H1 (cell line): ENCODE results near the gene SLC24A3.

Experiments
- CHD1 ChIP-seq: IDR thresholded peaks from 2 replicates; pipeline ENCODE4 v1.6.1; 2012; ENCODE audit warnings: low read depth, low read length, improper control_type of control experiment
- CHD2 ChIP-seq: IDR thresholded peaks from 2 replicates; pipeline ENCODE4 v1.6.1; 2012; ENCODE audit warnings: low read length, improper control_type of control experiment
- EP300 ChIP-seq, 2 experiments: IDR thresholded peaks; 1 replicate in 1 of 2; 2 replicates in 1 of 2; pipeline ENCODE4 v1.6.1; 2011 to 2012; ENCODE audit warnings: low read depth in 2 of 2, low read length in 2 of 2, mild to moderate bottlenecking in 2 of 2, borderline replicate concordance in 1 of 2, inconsistent platforms in 1 of 2, moderate library complexity in 1 of 2
- EZH2 ChIP-seq: fragments of 200-600 bp; sonication (generic); IDR thresholded peaks from 2 replicates; pipeline ENCODE4 v1.7.1; 2012; ENCODE audit warnings: low read depth, mild to moderate bottlenecking, moderate library complexity, low read length, inconsistent platforms; ENCODE audit not compliant: severe bottlenecking
- MAX ChIP-seq: IDR thresholded peaks from 2 replicates; pipeline ENCODE4 v1.6.1; 2012; ENCODE audit warnings: inconsistent platforms
- POLR2A ChIP-seq, 2 experiments: IDR thresholded peaks; 1 replicate in 1 of 2; 2 replicates in 1 of 2; pipeline ENCODE4 v1.6.1; 2011; ENCODE audit warnings: low read depth in 2 of 2, low read length in 2 of 2, mild to moderate bottlenecking in 2 of 2; ENCODE audit errors: control extremely low read depth in 1 of 2
- RAD21 ChIP-seq, 2 experiments: IDR thresholded peaks in 1 of 2; conservative IDR thresholded peaks in 1 of 2; 2 replicates each; pipeline ENCODE4 v1.6.1; 2011; ENCODE audit warnings: low read depth in 2 of 2, low read length in 2 of 2, improper control_type of control experiment in 1 of 2, inconsistent platforms in 1 of 2, mild to moderate bottlenecking in 1 of 2, moderate library complexity in 1 of 2
- RFX5 ChIP-seq: IDR thresholded peaks from 2 replicates; pipeline ENCODE4 v1.6.1; 2011; ENCODE audit warnings: low read depth, low read length, improper control_type of control experiment, borderline replicate concordance
- RXRA ChIP-seq: IDR thresholded peaks from 2 replicates; pipeline ENCODE4 v1.6.1; 2011; ENCODE audit warnings: low read depth, mild to moderate bottlenecking, low read length, moderate library complexity; ENCODE audit not compliant: insufficient read depth
- SIN3A ChIP-seq, 2 experiments: IDR thresholded peaks in 1 of 2; conservative IDR thresholded peaks in 1 of 2; 2 replicates each; pipeline ENCODE4 v1.6.1; 2011 to 2012; ENCODE audit warnings: low read length in 2 of 2, improper control_type of control experiment in 1 of 2, low read depth in 1 of 2, mild to moderate bottlenecking in 1 of 2
- SRF ChIP-seq: IDR thresholded peaks from 2 replicates; pipeline ENCODE4 v1.6.1; 2011; ENCODE audit warnings: mild to moderate bottlenecking, low read depth, low read length, moderate library complexity
- TF ChIP-seq, protein P1 (sequence below): IDR thresholded peaks from 2 replicates; pipeline ENCODE4 v1.6.1; 2012; ENCODE audit warnings: inconsistent platforms
- TF ChIP-seq, protein P2 (sequence below), 3 experiments: IDR thresholded peaks; 1 replicate in 2 of 3; 2 replicates in 1 of 3; pipeline versions ENCODE4 v1.5.1 to v1.6.1; 2011; ENCODE audit warnings: low read length in 3 of 3, mild to moderate bottlenecking in 3 of 3, inconsistent platforms in 2 of 3, low read depth in 1 of 3, moderate library complexity in 1 of 3; ENCODE audit not compliant: insufficient read depth in 1 of 3; ENCODE audit errors: control extremely low read depth in 1 of 3

DNA sequence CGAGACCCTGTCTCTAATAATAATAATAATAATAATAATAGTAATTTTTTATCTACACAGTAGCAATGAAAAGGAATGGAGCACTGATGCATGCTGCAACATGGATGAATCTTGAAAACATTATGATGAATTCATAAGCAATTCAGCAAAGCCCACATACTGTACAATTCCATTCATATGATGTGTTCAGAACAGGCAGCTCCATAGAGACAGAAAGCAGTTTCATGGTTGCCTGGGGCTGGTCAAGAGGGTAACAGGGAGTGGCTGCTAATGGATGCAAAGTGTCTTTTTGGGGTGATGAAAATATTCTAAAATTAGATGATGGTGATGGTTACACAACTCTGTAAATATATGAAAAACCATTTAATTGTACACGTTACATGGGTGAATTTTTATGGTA lies 43.6 kb downstream of the SLC24A3 start:
- TF ChIP-seq RFX5 (no peak), POLR2A (IDR thresholded peaks at IDR 0.05; ENCODE audit: control extremely low read depth in 1 of 2, low read depth in 2 of 2, low read length in 2 of 2) (no peak), SIN3A (conservative IDR thresholded peaks at IDR 0.05 in 1 of 2, IDR thresholded peaks at IDR 0.05 in 1 of 2; ENCODE audit: low read depth in 1 of 2, low read length in 2 of 2) (no peak), MAX (no peak), RXRA (no peak), EP300 (IDR thresholded peaks at IDR 0.05; ENCODE audit: borderline replicate concordance in 1 of 2, low read depth in 2 of 2, low read length in 2 of 2) (no peak), SRF (no peak), EZH2 (no peak), RAD21 (IDR thresholded peaks at IDR 0.05 in 1 of 2, conservative IDR thresholded peaks at IDR 0.05 in 1 of 2; ENCODE audit: low read depth in 2 of 2, low read length in 2 of 2) (no peak), CHD2 (no peak), CHD1 (no peak)
- TF ChIP-seq, protein P1, sequence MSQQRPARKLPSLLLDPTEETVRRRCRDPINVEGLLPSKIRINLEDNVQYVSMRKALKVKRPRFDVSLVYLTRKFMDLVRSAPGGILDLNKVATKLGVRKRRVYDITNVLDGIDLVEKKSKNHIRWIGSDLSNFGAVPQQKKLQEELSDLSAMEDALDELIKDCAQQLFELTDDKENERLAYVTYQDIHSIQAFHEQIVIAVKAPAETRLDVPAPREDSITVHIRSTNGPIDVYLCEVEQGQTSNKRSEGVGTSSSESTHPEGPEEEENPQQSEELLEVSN, result no peak
- TF ChIP-seq, protein P2, sequence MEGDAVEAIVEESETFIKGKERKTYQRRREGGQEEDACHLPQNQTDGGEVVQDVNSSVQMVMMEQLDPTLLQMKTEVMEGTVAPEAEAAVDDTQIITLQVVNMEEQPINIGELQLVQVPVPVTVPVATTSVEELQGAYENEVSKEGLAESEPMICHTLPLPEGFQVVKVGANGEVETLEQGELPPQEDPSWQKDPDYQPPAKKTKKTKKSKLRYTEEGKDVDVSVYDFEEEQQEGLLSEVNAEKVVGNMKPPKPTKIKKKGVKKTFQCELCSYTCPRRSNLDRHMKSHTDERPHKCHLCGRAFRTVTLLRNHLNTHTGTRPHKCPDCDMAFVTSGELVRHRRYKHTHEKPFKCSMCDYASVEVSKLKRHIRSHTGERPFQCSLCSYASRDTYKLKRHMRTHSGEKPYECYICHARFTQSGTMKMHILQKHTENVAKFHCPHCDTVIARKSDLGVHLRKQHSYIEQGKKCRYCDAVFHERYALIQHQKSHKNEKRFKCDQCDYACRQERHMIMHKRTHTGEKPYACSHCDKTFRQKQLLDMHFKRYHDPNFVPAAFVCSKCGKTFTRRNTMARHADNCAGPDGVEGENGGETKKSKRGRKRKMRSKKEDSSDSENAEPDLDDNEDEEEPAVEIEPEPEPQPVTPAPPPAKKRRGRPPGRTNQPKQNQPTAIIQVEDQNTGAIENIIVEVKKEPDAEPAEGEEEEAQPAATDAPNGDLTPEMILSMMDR (IDR thresholded peaks at IDR 0.05; ENCODE audit: control extremely low read depth in 1 of 3, insufficient read depth in 1 of 3, low read depth in 1 of 3, low read length in 3 of 3), result no peak
